HepG2 (cell line): ENCODE measurements around the gene TNFSF8.

ENCODE experiments used
- HNRNPL ChIP-seq: fragments of 200-400 bp; formaldehyde crosslinking; IDR thresholded peaks from 2 replicates; pipeline ENCODE4 v1.6.1; 2017; ENCODE audit warnings: mild to moderate bottlenecking, low read depth, low read length
- POLR2A ChIP-seq, 2 experiments: IDR thresholded peaks; 2 replicates each; pipeline ENCODE4 v1.6.1; 2011; ENCODE audit warnings: low read depth in 2 of 2, low read length in 2 of 2, mild to moderate bottlenecking in 1 of 2, moderate library complexity in 1 of 2; ENCODE audit not compliant: insufficient read depth in 1 of 2

- TF ChIP-seq HNRNPL: no peak
- no peak for TF ChIP-seq POLR2A (IDR thresholded peaks at IDR 0.05; ENCODE audit: insufficient read depth in 1 of 2, low read depth in 2 of 2, low read length in 2 of 2)
These were observed 63.1 kb downstream of the TNFSF8 start for GRCh38 chr9:114867327-114867726.
